GM21723 (cell line): ENCODE results near the gene GALNT1.

Experiments
- ATAC-seq: cut with Tn5 transposase; IDR thresholded peaks from one replicate; pipeline ENCODE4 v1.9.1; 2021; ENCODE audit warnings: mild to moderate bottlenecking, moderate library complexity; ENCODE audit not compliant: unreplicated experiment

GALNT1 gene

DNA sequence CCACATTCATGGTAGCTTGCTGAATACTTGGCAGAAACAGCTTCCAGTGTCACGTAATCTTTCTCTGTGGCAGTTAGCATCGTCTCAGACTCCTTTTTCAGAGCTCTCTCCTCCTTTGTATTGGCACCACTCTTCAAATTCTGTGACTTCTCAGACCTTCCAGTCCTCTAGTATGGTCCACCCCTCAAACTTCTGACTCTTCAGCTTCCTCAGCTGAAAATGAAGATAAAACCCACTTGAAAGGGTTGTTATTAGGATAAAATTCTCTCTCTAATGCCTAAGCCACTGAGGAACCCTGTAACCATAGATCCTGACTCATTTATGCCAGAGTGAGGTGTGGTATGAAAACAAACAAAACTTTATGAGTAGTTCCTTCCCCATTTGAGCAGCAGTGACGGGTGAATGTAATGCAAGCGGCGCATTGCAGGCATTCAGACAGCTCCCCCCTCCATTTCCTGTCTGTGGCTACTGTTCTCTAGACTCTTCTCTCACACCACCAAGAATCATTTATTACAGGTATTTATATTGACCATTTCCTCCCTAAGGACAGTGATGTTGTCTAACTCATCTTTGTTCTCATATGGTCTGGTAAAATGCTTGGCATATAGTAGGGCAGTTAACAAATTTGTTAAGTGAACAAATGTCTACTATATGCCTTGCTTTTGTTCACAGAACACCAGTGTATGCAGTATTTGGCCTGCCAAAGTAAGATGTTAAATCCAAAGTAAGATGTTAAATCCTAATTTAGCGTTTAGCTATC, 35.3 kb downstream of the GALNT1 start:
- peak; percentile 99 for ATAC-seq

DNA sequence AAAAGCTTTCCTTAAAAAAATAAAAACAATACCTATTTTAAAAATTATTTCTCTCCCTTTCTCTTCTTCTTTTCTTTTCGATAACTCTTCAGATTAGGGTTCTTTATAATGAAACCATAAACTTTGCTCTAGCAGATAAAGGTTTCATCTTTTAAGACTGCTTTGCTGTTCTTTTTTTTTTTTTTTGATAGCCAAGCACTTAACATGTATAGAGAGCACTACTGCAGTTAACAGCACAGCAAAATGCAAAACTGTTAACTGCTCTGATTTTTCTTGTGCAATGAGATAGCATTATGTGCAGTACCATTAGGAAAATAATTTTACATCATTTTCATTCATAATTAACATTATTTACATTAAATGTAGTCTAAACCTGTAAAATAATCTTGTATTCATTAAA, 36.3 kb downstream of the GALNT1 start:
- ATAC-seq, result no peak

DNA sequence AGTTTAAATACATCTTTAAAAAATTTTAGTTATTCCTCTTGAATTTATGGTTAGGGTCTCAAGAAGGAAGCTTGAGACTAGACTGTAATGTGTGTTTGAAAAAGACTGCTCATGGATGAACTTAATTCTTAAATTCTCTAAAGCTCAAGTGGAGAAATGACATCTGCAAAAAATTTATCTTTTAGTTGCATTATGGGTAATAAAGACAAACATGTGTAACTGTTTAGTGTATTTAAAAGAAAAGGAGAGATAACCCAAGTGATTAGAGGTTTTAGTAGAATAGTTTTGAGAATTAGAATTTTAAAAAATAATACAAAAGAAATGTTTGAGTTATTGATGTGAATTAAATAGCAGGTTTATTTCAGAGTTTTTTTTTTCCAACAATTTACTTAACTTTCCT, 36.7 kb downstream of the GALNT1 start:
- no peak for ATAC-seq

DNA sequence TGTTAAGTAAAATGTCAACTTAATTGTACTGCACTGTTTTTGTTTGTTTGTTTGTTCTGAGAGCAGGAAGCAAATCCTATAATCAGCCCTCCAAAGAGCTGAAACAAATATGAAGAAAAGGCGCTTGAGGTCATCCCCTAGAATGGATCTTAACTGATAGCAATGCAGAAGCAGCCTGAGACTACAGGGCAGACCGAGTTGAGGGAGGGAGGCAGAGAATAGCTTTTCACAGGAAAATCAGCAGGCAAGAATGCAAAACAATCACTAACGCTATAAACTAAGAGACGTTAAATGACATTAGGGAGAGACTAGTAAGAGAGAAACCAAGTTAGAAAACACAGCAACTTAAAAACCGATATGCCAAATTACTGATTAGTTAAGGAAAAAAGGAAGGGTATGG, 37.2 kb downstream of the GALNT1 start:
- ATAC-seq, result no peak

DNA sequence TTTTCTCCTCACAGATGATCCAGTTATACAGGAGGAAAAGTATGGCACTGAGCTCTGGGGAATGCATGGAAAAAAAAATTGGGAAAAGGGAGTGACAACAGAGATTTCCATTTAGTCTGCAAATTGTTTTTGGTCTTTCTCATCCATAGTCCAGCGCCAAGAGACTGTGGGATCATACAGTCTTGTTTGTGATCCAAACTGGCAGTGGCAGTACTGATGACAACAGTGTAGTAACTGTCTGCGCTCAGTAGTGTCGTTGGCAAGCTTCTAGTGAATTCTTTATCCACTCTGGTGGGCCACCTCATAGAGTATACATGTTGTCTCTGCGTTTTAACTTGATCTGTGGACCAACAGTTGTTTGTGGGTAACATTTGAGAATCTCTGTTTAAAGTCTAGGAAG, 37.9 kb downstream of the GALNT1 start:
- no peak for ATAC-seq

DNA sequence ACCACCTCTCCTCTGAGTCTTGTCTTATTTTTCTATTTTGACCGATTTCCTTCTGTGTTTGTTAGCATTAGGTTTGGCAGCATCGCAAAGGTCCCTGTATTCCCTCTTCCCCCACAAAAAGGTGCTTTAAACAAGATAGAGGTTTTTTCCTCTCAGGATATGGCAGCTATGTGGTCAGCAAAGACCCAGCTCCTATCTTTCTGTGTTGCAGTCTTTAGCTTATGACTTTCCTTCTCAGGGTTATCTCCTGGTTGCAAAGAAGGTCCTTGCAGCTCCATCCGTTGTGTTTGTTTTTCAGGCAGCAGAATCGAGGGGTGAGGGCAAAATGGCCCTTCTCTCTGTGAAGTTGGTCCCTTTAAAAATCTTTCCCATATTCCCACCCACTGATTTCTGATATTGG, 38.4 kb downstream of the GALNT1 start:
- no peak for ATAC-seq

DNA sequence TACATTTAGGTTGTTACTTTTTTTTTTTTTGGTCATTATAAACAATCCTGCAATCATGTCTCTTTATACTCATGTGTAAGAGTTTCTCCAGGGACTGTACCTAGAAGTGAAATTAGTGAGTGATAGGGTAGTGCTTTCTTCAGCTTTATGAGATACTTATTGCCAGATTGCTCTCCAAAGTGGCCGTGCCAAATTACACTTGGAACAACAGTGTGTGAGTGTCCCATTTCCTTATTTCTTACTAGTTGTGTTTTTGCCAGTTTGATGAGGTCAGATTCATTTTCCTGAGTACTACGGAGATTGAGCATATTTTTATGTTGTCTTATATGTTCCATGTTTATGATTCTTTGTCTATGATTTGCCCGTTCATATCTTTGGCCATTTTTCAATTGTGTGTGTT, 39.2 kb downstream of the GALNT1 start:
- ATAC-seq, result no peak

DNA sequence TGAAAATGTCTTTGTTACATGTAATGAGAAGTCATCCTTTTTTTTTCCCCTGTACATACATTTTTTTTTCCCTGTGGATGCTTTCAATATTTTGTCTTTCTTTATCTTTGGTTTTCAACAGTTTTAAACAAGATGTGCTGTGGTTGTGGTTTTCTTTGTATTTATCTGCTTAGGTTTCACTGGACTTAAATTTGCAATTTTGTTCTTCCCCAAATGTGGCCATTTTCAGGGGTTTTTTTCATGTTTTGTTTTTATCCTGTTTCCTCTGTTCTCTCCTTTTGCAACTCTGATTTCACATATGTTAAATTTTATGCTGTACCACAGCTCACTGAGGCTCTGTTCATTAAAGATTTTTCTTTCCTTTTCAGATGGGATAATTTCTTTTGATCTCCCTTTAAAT, 41.7 kb downstream of the GALNT1 start:
- ATAC-seq, result no peak

DNA sequence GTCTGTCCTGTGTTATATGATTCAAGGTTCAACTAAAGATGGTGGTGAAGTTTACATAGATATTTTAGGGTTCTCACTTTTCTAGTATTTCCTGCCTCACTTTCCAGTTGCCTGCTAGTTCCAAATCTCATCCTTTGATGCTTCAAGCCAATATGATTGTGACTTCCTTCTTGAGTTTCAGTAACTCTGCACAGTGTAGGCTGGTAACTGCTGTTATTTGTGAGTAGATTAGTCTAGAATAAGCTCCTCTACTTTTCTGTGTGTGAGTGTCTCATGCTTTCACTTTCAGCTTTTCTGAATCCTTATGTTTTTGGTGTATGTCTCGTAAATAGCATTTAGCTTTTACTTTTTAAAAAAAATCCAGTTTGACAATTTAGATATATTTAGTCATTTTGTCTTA, 42.6 kb downstream of the GALNT1 start:
- ATAC-seq, result peak; percentile 70

DNA sequence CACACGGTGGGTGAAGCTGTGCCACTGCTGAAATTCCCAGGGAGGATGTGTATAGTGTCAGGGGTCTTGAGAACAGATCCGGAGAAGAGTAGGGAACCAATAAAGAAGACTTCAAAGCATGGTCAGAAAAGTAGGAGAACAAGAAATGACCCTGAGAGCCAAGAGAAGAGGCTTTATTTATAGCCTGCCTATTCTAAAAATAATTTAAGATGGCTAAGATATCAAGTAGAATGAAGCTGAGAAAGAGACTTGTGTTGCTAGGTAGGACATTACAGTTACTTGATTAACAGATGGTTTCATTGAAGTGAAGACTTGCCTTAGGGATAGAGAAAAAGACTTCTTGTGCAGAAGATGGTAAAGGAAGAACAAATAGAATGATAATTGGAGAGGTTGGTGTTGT, 43.7 kb downstream of the GALNT1 start:
- ATAC-seq, result no peak

DNA sequence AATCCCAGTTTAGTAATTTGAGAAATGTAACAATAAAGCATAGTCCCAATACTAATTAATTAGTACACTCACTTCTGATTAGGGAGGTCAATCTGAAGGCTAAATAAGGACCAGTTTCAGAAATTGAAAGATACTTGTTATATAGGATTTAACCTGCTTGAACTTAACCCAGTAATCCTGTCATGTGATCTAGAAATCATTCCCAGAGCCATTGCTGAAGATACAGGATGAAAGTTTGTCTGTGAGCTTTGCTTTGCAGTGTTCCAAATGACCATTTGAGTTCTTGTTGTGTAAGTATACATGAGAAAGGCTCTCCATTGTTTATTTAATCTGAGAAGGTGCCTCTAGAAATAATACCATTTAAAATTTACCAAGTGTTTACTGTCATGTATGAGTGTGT, 52.2 kb downstream of the GALNT1 start:
- ATAC-seq, result no peak

DNA sequence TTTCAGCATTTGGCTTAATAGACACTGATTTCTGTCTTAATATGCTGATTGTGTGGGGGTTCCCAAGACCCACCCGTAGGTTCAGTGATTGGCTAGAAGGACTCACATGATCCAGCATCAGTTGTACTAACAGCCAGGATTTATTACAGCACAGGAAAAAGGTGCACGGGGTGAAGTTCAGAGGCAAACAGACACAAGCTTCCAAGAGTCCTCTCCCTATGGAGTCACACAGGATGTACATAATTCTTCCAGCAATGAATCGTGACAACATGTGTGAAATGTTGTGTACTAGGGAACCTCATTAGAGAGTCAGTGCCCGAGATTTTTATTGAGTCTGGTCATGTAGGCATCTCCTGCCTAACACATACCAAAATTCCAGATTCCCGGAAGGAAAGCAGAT, 52.8 kb downstream of the GALNT1 start:
- ATAC-seq, result no peak

DNA sequence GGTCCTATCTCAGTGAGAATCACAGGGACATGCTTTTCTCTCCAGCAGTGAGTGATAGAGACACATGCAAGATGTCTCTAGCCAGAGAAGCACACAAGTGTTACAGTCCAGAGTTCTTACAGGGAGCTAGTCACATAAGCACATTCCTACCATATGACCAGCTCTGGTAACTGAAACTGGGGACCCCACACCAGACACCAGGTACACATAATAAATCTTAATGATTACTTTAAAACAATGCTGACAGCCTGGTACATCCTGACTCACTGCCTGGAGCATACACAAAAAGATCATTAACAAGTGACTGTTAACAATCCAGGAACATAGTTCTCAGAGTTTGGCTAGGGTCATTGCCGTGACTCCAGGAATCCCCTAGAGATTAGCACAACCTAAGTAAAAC, 53.6 kb downstream of the GALNT1 start:
- no peak for ATAC-seq

DNA sequence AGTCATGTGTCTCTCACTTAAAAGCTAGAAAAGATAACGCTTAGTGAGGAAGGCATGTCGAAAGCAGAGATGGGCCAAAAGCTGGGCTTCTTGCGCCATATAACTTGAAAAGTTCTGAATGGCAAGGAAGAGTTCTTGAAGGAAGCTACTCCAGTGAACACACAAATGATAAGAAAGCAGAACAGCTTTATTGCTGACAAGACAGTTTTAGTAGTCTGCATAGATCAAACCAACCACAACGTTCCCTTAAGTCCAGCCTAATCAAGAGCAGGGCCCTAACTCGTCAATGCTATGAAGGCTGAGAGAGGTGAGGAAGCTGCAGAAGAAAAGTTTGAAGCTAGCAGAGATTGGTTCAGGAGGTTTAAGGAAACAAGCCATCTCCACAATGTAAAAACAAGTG, 55.7 kb downstream of the GALNT1 start:
- ATAC-seq, result no peak

DNA sequence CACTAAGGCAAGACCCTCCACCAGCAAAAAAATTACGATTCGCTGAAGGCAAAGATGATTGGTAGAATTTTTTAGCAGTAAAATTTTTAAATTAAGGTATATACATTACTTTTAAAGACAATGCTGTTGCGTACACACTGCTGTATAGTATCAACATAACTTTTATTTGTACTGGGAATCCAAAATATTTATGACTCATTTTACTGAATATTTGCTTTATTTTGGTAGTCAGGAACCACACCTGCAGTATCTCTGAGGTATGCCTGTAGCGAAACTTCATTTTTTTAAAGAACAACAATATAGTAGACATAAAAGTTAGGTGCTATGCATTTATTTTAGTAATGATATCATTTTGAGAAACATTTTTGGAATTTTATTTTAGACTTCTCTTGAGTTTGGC, 57.8 kb downstream of the GALNT1 start:
- no peak for ATAC-seq

DNA sequence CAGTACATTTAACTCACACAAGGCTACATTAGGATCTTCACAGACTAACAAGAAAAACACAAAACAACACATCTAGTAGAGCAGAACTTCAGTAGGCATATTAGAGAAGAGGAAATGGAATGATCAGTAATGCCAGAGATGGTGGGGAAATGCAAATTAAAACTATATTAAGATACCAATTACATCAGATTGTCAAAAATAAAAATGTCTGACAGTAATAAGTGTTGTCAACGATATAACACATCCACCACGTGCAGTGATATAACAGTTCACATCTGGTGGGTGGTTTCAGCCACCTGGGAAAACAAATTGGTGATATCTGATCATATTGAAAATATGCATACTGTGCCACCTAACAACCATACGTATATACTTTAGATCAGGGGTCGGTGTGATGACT, 59.9 kb downstream of the GALNT1 start:
- ATAC-seq, result no peak

DNA sequence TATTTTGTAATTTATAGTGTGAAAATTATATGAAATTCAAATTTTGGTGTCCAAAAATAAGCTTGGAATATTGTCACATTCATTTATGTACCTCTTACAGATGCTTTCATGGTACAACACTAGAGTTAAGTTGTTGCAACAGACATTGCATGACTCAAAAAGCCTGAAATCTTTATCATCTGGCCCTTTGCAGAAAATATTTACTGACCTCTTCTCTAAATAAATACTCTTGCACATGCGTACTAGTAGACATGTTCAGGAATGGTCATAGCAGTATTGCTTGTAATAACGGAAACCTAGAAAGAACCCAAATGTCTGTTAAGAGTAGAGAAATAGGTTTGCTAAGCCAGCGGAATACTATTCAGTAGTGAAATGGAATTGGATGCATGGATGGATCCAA, 60.4 kb downstream of the GALNT1 start:
- no peak for ATAC-seq

DNA sequence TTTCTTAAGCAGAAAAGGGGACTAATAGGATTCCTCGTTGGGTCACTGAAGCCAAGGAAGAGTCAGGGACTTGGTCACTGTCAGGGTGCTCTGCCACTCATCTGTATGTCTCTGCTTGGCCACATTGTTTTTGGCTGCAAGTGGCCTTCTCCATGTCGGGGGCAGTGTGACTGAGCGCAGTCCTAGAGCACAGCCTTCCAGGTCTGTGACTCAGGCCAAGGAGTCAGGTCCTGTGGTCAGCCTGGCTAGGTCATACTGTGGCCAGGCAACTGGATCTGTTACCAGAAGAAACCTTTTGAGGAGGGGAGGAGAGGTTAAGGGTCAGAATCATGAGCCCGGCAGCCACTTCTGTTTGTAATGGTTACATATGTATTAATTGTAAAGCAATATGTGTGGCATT, 61.3 kb downstream of the GALNT1 start:
- no peak for ATAC-seq

DNA sequence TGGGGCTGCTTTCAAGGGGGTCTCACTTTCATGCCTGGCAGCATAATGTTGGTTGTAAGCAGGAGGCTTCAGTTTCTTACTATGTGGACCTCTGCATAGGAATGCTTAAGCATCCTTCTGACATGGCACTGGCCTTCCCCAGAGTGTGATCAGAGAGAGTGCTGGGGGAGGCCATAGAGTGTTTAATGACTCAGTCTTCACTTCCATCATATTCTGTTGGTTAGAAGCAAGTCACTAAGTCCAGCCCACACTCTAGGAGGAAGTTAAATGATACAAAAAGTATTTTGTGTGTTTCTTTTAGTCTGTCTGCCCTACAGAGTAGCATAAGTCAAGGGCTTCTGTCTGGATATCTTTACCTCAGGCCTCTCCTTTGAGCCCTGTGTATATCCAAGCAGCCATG, 64.9 kb downstream of the GALNT1 start:
- ATAC-seq, result no peak

DNA sequence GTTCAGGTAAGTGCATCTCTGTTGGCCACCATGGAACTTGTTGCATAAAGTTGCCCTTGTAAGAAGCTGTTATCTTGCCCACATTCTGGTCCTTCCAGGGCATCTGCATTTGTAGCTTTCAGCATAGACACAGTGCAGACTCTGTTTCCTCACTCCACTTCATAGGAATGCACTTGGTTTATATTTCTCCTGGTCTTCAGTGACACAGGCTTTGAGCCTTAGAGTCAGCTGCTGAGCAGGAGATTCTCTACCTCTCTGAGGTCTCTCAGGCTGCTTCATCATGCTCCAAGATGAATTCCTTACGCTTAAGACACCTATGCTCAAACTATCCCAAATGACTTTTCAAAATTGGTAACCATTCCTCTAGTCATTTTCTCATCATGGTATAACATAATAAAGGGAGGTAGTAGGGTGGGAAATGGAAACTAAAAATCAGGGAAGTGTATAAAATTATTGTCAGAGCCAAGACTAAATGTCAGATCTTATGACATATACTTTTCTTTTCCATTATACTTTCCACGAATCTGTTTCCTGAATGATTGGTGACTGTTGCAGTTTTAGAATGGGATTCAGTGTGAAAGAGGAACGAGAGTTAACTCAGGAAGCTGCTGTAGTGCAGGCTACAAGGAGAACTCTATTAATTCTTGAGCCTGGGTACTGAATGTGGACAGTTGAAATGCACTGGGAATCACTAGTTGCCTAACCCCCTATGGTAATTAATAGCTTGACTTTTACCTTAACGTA, 72.0 kb downstream of the GALNT1 start:
- no peak for ATAC-seq

DNA sequence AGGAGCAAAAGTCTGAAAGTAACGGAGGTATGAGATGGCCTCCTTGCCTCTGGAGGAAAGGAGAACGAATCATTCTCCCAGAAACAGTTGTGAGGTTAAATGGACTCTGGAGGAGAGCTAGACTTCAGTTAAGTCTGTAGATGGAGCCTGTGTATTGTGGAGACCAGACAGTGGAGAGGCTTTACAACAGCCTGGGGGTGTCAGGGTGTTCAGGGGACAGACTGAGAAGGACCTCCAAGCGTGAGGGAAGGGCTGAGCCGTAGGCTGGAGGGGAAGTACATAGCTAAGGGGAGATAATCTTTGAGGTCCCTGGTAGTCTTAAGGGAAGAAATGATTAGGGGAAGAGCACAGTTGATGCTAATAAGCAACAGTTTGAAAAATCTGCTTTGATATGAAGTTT, 76.6 kb downstream of the GALNT1 start:
- no peak for ATAC-seq

DNA sequence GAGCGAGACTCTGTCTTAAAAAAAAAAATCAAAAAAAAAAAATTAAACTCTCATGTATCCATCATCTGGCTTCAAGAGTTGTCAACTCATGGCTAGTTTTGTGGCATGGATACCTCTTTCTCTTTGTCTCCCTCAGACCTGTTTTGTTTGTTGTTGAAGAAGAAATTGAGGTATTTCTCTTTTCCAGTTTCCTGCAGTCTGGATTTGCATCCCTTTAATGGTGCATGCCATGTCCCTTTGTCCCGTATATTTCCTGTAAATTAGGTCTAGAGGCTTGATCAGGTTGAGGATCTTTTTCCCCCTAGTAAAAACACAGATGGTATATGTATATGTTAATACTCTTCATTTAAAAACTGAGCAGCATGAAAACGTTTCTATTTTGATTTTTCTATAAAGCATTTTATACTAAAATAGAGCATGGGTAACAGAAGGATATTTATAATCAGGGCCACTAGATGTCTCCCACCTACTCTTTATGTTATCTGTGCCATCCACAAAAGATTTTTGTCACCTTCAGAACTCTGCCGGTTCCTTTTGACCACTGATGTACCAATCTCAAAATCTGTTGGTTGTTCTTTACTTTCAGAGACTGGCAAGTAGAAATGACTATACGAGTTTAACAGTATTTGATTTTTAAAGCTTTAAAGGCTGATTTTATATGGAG, 80.1 kb downstream of the GALNT1 start:
- no peak for ATAC-seq
